NCI-H146 treated with DMSO at 0.1 percent for 48 hours (cell line): ENCODE measurements around the gene DPYD.

Experiments
- DNase-seq: peaks from one replicate; lab custom pipeline; 2025; ENCODE audit not compliant: unreplicated experiment; lab: John Stamatoyannopoulos, UW

The DPYD gene

DNA sequence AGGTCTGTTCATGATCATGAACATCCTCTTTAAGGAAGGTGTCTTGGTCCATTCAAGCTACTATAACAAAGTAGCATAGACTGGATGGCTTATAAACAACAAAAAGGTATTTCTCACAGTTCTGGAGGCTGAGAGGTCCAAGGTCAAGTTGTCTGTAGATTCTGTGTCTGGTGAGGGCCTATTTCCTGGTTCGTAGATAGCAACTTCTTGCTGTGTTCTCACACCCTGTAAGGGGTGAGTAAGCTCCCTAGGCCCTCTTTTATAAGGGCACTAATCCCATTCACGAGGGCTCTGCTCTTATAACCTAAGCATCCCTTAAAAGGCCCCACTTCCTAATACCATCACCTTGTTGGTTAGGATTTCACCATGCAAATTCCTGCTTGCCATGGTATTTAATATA is 851.5 kb downstream of the DPYD start:
- no peak for DNase-seq

DNA sequence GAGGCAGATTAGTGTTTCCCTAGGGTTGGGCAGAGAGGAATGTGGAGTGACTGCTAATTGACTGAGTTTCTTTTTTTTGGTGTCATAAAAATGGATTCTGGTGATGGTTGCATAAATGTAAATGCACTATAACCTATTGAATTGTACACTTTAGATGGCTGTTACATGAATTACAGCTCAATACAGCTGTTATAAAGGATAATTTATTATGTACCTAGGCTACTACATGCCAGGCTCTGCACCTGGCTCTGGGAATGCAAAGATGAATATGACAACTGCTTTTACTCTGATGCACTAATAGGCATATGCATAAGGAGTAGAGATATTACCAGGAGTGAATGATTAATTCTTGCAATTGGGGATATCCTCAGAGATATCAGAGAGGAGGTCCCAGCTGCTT is 854.0 kb downstream of the DPYD start:
- no peak for DNase-seq

DNA sequence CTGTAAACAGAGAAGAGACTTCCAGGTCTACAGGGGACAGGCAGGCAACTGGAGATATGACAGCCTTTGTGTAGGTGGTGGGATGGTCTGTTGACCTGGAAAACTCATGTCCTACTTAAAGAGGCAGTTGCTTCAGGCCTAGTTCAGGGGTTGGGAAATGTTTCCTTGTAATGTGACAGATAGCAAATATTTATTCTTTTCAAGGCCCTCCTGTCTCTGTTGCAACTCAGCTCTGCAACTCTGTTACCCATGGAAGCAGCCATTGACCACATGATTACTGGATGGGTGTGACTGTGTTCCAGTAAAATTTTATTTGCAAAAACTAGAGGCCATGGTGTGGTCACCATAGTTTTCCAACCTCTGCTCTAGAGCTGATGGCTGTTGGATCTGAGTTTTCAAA is 857.3 kb downstream of the DPYD start:
- no peak for DNase-seq

DNA sequence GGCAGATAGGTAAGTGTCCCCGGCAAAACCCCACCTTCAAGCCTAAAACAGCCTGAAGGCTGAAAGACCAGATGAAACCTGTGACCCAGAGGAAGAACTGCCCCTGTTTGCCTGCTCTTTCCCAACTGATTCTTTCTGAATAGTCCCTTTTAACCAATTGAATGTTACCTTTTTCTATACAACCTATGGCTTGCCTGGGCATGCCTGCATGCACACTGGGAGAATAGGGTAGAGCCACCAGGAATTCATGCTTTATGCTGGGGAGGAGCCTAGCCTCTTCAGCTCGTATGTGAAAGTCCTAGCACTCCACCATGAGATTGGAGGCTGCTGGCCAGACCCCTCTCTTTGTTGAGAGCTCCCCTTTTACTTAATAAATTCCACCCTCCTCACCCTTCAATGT is 859.2 kb downstream of the DPYD start:
- no peak for DNase-seq

DNA sequence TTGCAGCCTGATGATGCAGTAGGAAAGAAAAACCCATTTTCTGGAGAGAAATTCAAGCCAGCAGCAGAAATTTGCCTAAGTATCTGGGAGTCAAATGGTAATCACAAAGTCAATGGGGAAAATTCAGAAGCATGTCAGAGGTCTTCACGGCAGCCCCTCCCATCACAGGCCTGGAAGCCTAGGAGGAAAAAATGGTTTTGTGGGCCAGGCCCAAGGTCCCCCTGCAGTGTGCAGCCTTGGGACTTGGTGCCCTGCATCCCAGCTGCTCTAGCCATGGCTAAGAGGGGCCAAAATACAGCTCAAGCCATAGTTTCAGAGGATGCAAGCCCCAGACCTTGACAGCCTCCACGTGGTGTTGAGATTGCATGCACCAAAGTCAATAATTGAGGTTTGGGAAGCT is 864.4 kb downstream of the DPYD start:
- DNase-seq = no peak

DNA sequence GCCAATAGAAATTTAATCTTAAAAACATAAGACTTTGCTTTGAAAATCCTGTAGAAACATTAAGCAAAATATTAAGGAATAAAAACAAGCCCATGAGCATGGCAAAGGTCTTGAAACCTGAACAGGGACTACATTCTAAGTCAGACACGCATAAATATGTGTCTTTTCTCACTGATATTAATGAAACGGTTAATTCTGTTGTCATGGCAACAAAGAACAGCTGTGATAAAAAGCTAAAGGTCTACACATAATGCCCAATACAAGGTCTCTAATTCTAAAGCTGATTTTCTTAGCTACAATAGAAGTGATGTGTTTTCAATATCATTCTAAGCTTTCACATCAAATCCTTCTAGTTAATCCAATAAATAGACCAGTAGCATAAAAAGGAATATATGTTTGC is 867.6 kb downstream of the DPYD start:
- DNase-seq = no peak

DNA sequence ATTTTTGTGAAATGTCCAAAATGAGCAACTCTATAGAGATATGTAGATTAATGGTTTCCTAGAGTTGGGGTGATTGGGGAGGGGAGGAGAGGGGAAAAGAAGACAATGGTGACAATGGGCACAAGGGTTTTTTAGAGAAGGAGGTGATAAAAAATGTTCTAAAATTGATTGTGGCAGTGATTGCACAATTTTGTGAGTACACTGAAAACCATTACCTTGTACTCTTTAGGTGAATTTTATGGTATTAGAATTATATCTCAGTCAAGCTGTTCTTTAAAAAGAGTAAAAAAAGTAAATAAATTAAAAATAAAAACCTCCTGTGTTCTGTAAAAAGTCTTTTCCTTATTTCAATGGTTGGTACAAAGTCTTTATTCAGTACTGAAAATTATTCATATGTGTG is 869.0 kb downstream of the DPYD start:
- DNase-seq = no peak

DNA sequence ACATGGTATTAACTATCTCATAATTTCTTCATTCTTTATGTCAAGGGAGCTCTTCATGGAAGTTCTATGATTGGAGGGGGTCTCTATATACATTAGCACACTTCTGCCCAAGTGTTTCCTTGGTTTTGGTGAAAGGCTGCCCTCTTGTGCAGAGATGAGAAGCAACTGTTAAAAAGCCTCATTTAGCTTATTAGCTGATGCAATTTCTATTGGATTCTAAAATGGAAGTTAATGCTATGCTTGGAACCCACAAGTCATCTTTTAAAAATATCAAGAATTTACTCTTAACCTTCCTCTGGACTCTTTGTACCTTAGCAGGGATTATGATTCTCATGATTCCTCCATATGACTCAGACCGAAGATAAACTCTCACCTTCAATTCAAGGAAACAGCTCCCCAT is 870.3 kb downstream of the DPYD start:
- DNase-seq = no peak

DNA sequence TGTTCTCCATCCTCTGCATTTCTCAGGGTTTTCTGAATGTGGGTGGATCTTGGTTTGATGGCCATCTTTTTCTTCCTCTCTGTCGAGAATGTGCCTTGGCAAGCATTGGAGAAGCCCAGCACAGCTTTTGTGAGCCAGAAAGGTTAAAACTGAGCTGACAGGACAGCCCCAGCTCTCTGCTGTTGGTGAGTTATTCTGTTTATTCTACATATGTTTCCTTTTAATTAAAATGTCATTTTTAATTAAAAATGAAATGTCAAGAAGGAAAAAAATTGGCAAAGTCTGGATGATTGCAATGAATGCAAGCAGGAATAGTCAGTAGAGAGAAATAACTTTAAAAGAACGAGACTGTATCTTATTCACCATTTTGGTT is 873.4 kb downstream of the DPYD start:
- DNase-seq = no peak

DNA sequence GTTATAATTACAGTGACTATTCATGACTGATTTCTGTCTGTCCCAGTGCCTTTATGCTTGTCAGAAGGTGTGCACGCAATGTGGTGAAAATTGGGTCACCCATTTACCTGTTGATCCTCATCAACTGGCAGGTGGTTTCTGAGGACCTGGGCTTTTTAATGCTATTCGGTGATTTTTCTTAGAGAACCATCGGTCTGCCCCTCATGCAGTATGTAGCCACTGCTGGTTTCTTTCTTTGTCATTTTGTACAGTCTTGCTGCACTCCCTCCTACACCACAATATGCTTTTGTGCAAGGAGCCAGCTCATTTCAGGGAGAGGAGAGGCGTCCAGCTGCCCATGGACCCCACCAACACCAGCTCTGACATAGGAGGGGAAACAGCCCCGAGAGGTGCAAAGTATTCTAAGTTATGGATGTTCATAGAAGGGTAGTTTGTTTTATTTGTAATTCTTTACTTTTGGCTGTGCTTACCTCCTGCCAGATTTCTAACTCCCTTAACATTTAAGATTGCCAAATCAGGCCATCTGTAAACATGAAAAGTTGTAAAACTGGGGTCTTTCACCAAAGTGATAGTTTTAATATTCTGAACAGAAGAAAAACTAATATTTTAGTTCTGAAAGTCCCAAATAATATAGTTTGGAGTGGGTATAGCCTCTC is 873.9 kb downstream of the DPYD start:
- DNase-seq = no peak

DNA sequence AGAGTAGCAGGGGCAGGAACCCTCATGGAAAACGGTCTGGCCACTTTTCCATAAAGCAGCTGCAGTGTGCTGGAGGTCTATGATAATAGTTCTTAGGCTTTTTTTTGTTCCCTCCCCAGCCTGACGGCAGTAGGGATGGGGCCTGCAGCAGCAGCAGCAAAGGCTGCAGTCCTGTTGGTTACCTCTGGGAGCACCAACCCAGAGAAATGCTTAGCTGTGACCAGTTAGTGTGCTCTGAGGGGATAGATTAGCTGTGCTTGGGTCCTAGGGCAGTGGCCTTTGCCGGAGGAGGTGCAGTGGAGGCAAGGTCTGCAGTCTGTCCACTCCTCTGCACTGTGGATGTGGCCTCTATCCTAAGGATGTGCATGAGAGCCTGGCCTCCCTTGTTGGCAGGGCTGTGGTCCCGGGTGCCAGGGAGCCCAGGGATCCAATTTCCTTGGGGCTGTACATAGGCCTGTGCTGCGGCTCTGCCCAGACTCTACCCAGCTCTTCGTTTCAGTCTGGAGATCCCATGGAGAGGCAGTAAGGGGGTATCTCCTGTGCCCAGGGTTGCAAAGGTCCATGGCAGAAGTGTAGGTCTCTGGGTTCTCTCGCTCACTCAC is 876.6 kb downstream of the DPYD start:
- DNase-seq = no peak

DNA sequence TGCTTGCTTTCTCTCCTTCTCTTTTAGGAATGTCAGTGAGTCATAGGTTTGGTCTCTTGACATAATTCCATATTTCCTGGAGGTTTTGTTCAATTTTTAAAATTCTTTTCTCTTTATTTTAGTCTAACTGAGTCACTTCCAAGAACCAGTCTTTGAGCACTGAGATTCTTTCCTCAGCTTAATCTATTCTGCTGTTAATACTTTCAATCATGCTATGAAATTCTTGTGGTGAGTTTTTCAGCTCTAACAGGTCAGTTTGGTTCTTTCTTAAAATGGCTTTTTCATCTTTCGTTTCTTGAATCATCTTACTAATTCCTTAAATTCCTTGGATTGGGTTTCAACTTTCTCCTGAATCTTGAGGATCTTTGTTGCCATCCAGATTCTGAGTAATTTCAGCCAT is 878.3 kb downstream of the DPYD start:
- no peak for DNase-seq

DNA sequence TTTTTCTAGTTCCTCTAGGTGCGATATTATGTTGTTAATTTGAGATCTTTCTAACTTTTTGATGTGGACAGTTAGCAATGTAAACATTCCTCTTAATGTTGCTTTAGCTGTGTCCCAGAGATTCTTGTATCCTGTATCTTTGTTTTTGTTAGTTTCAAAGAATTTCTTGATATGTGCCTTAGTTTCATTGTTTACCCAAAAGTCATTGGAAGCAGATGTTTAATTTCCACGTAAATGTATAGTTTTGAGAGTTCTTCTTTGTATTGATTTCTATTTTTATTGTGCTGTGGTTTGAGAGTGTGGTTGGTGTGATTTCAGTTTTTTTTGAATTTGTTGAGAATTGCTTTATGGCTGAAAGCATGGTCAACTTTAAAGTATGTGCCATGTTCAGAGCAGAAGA is 879.8 kb downstream of the DPYD start:
- no peak for DNase-seq

DNA sequence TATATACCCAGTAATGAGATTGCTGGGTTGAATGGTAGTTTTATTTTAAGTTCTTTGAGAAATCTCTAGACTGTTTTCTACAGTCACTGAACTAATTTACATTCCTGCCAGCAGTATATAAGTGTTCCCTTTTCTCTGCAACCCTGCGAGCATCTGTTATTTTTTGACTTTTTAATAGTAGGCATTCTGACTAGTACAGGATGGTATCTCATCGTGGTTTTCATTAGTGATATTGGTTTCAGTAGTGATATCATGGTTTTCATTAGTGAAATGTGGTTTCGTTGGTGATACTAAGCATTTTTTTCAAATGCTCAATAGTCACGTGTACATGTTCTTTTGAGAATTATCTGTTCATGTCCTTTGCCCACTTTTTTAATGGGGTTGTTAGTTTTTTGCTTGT is 882.4 kb downstream of the DPYD start:
- no peak for DNase-seq

DNA sequence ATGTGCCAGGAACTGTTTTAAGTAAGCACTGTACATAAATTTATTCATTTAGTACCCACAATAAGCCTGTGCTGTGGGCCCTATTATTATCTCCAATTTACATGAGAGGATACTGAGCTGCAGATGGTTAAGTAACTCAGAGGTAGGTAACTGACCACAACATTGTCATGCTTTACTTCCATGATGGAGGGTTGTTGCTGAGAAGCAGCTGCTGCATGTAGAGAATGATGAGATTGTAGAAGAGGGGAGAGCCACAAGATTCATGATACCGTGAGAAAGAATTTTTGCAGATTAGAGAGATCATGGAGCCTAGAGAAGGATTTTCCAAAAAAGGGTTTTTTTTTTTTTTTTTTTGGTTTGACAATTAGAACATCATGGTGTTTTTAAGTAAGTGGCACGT is 886.2 kb downstream of the DPYD start:
- no peak for DNase-seq

DNA sequence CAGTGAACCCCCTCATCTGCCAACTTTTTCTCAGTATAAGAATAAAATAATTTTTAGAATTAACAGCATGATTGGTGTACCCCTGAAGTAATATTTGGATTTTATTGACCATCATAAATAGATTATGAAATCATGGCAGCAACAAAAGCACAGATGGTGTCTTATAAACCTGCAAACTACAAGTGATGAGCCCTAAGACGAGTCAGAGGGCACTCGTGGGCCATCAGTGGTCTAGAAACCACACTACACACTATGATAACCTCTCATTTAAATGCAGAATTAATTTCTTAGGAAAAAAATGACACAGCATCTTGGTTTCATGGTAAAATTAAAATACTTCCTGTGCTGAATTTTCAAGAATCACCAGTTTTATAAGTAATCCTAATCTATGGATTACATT is 886.9 kb downstream of the DPYD start:
- no peak for DNase-seq
